ENCODE measurements around the gene KIAA1671. TPM values are rescaled to one million over a fixed set of nuclear protein-coding genes. Genes with fewer than 3 reads are reported as not detected.
"Not testable (repeated sequence)": the region's sequence is repeated elsewhere in the genome, so short reads cannot be mapped to it uniquely, and the experiment has no call there.

KIAA1671 gene
- total RNA-seq, 6 experiments from 2014 or later: 1.3 to 5.0 (median 1.6) TPM

- Mint-ChIP-seq H3K27me3 (ENCODE audit: insufficient read depth) (peaks cover 2% of the 10 kb centered on the region), H3K4me3 (no peak overlapping the region), H3K27ac (no peak overlapping the region), H3K36me3 (ENCODE audit: low read depth) (peaks cover 8% of the 10 kb centered on the region), H3K4me1 (ENCODE audit: low read depth) (no peaks in the 10 kb centered on the region; the same call in 1 of the 2 replicates), H3K9me3 (peaks cover 35% of the 10 kb centered on the region)
- TF ChIP-seq, protein P1, sequence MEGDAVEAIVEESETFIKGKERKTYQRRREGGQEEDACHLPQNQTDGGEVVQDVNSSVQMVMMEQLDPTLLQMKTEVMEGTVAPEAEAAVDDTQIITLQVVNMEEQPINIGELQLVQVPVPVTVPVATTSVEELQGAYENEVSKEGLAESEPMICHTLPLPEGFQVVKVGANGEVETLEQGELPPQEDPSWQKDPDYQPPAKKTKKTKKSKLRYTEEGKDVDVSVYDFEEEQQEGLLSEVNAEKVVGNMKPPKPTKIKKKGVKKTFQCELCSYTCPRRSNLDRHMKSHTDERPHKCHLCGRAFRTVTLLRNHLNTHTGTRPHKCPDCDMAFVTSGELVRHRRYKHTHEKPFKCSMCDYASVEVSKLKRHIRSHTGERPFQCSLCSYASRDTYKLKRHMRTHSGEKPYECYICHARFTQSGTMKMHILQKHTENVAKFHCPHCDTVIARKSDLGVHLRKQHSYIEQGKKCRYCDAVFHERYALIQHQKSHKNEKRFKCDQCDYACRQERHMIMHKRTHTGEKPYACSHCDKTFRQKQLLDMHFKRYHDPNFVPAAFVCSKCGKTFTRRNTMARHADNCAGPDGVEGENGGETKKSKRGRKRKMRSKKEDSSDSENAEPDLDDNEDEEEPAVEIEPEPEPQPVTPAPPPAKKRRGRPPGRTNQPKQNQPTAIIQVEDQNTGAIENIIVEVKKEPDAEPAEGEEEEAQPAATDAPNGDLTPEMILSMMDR (IDR thresholded peaks at IDR 0.05): no peak
- no peak for DNase-seq
Observed at GRCh38 chr22:25176175-25176574, 223.7 kb downstream of the KIAA1671 start.

- H3K36me3 Mint-ChIP-seq (ENCODE audit: low read depth): peaks cover 8% of the 10 kb centered on the region
- DNase-seq: no peak
- H3K4me3 Mint-ChIP-seq: no peak overlapping the region
- peaks cover 35% of the 10 kb centered on the region for H3K9me3 Mint-ChIP-seq
- no peak overlapping the region for H3K27ac Mint-ChIP-seq
- peaks cover 2% of the 10 kb centered on the region for H3K27me3 Mint-ChIP-seq (ENCODE audit: insufficient read depth)
- H3K4me1 Mint-ChIP-seq (ENCODE audit: low read depth): no peaks in the 10 kb centered on the region; the same call in 1 of the 2 replicates
- TF ChIP-seq, protein P1 (IDR thresholded peaks at IDR 0.05): no peak
Observed at GRCh38 chr22:25176799-25177198, 224.3 kb downstream of the KIAA1671 start.

- Mint-ChIP-seq H3K4me3 (no peak overlapping the region), H3K4me1 (ENCODE audit: low read depth) (no peaks in the 10 kb centered on the region; the same call in 1 of the 2 replicates), H3K27me3 (ENCODE audit: insufficient read depth) (peaks cover 2% of the 10 kb centered on the region), H3K27ac (no peak overlapping the region), H3K36me3 (ENCODE audit: low read depth) (peaks cover 8% of the 10 kb centered on the region), H3K9me3 (peaks cover 37% of the 10 kb centered on the region)
- DNase-seq: no peak
- TF ChIP-seq, protein P1 (IDR thresholded peaks at IDR 0.05): no peak
Observed at GRCh38 chr22:25177226-25177625, 224.7 kb downstream of the KIAA1671 start.

DNA sequence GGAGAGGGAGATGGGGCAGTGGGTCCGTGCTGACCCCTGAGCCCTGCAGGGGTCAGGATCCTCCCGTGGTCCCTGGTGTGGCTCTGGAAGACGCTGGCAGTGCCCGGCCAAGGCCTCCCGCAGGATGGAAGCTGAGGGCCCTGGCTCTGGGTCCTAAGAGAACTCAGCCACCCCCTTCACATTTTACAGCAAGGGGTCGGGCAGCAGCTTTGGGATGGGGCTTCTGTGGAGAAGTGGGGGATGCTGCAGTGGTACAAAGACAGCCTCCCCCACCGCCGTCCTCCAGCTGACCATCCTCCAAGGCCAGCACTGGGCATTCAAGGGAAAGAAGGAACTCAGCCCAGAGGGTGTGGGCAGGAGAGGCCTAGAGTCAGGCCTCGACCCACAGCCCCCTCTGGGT lies 225.4 kb downstream of the KIAA1671 start:
- Mint-ChIP-seq H3K27me3 (ENCODE audit: insufficient read depth) (peaks cover 2% of the 10 kb centered on the region), H3K27ac (no peak overlapping the region), H3K36me3 (ENCODE audit: low read depth) (peaks cover 8% of the 10 kb centered on the region), H3K4me3 (no peak overlapping the region), H3K4me1 (ENCODE audit: low read depth) (no peaks in the 10 kb centered on the region; the same call in 1 of the 2 replicates), H3K9me3 (peaks cover 34% of the 10 kb centered on the region)
- TF ChIP-seq, protein P1 (IDR thresholded peaks at IDR 0.05): no peak
- DNase-seq: no peak

DNA sequence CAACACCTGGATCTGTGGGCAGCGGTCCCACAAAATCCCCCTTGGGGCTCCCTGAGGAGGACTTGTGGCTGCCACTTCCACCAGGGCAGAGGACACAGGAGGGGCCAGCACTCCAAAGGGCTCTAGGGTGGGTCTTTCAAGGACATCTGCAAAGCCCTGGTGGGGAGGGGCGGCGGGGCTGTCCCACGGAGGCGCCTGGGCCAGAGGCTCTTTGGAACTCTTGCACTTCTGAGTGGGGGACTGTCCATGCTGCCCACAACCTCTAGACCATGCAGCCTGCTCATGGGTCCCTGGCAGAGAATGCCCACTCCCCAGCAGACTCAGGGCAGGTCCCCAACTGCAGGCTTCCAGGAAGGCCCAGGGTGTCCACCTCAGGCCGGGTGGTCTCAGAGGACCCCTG lies 225.8 kb downstream of the KIAA1671 start:
- not testable (repeated sequence) for H3K27ac Mint-ChIP-seq; DNase-seq; H3K4me3 Mint-ChIP-seq; H3K4me1 Mint-ChIP-seq (ENCODE audit: low read depth); H3K36me3 Mint-ChIP-seq (ENCODE audit: low read depth); H3K27me3 Mint-ChIP-seq (ENCODE audit: insufficient read depth)
- peaks cover 30% of the 10 kb centered on the region for H3K9me3 Mint-ChIP-seq

DNA sequence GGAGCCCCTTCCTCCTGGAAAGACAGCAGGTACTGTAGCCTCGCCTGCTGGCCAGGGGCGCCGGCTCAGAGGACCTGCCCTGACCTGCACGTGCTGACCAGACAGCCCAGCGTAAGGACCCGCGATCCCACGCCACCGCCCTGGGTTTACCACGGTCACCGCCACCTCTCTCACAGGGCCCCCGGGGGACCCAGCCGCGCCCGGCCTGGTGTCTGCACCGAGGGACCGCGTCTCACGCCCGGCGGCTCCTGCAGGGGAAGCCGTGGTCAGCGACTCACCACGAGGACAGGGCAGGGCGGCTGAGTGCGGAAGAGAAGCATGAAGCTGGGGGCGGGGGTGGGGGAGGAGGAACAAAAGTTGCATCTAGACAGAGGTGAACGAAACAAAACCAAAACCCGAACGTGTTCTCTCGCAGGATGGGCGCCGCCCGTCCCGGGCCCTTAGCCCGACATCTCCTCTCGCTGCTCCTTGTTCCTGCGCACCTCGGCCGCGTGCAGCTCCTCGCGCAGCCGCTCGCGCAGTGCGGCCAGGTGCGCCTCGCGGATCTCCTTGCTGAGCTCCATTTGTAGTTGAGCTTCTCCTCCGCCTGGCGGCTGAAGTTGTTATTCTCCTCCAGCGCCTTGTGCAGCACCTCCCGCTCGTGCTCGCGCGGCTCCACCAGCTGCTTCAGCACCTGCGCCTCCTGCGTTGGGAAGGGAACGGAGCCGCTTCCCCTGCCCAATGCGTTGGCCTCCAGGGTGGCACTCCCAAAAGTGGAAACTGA lies 226.5 kb downstream of the KIAA1671 start:
- peaks cover 34% of the 10 kb centered on the region for H3K9me3 Mint-ChIP-seq
- H3K4me3 Mint-ChIP-seq; DNase-seq; H3K27ac Mint-ChIP-seq; H3K27me3 Mint-ChIP-seq (ENCODE audit: insufficient read depth); H3K4me1 Mint-ChIP-seq (ENCODE audit: low read depth); H3K36me3 Mint-ChIP-seq (ENCODE audit: low read depth): not testable (repeated sequence)

All from HFFc6 (cell line).